Measurements from ENCODE around the gene ZNF10. TPM values are rescaled to one million over a fixed set of nuclear protein-coding genes. Genes with fewer than 3 reads are reported as not detected.

ZNF10 gene
- total RNA-seq, 2 experiments from 2014 or later, result 4.8 to 7.2 TPM

GRCh38 chr12:133165776-133166175 lies 35.3 kb downstream of the ZNF10 start:
- H3K27ac Mint-ChIP-seq, result no peak overlapping the region
- peaks cover 53% of the 10 kb centered on the region for H3K9me3 Mint-ChIP-seq
- DNase-seq, result no peak
- peaks cover 3% of the 10 kb centered on the region for H3K36me3 Mint-ChIP-seq
- H3K4me1 Mint-ChIP-seq, result no peaks in the 10 kb centered on the region
- H3K4me3 Mint-ChIP-seq, result no peak overlapping the region
- no peaks in the 10 kb centered on the region for H3K27me3 Mint-ChIP-seq

GRCh38 chr12:133172491-133172890 lies 42.1 kb downstream of the ZNF10 start:
- no peak for DNase-seq
- H3K4me1 Mint-ChIP-seq, result no peaks in the 10 kb centered on the region
- peaks cover 19% of the 10 kb centered on the region for H3K36me3 Mint-ChIP-seq
- no peaks in the 10 kb centered on the region for H3K27me3 Mint-ChIP-seq
- no peak overlapping the region for H3K4me3 Mint-ChIP-seq
- H3K9me3 Mint-ChIP-seq, result peaks cover 50% of the 10 kb centered on the region
- no peak overlapping the region for H3K27ac Mint-ChIP-seq

- Mint-ChIP-seq H3K9me3 (peaks cover 50% of the 10 kb centered on the region), H3K27ac (no peak overlapping the region), H3K36me3 (peaks cover 22% of the 10 kb centered on the region)
These were observed 44.5 kb downstream of the ZNF10 start for GRCh38 chr12:133174901-133175300.

GRCh38 chr12:133180669-133181068 lies 50.2 kb downstream of the ZNF10 start:
- peaks cover 9% of the 10 kb centered on the region for H3K4me1 Mint-ChIP-seq
- no peak for DNase-seq
- H3K27me3 Mint-ChIP-seq, result no peaks in the 10 kb centered on the region
- peaks cover 55% of the 10 kb centered on the region for H3K9me3 Mint-ChIP-seq
- H3K27ac Mint-ChIP-seq, result no peak overlapping the region
- peaks cover 62% of the 10 kb centered on the region for H3K36me3 Mint-ChIP-seq
- no peak overlapping the region for H3K4me3 Mint-ChIP-seq

More at GRCh38 chr12:133174901-133175300, 44.5 kb downstream of the ZNF10 start:
- no peak overlapping the region for H3K4me3 Mint-ChIP-seq
- no peaks in the 10 kb centered on the region for H3K27me3 Mint-ChIP-seq
- DNase-seq, result no peak
- no peaks in the 10 kb centered on the region for H3K4me1 Mint-ChIP-seq

- DNase-seq, result peak; percentile 91
- H3K9me3 Mint-ChIP-seq, result peaks cover 56% of the 10 kb centered on the region
- peaks cover 68% of the 10 kb centered on the region for H3K36me3 Mint-ChIP-seq
- H3K27me3 Mint-ChIP-seq, result no peaks in the 10 kb centered on the region
- peaks cover 9% of the 10 kb centered on the region for H3K4me1 Mint-ChIP-seq
- H3K27ac Mint-ChIP-seq, result peak within 1 kb of the TSS; percentile 94
- H3K4me3 Mint-ChIP-seq, result peak within 1 kb of the TSS; percentile 98
These were observed 51.0 kb downstream of the ZNF10 start, which contains the start of gene ZNF268 for GRCh38 chr12:133181238-133181959. TSS of gene ZNF268 (plus strand) at chr12:133181495. CDS start at chr12:133181998, 503 bp downstream.

- Mint-ChIP-seq H3K9me3 (peaks cover 78% of the 10 kb centered on the region), H3K36me3 (peaks cover 100% of the 10 kb centered on the region), H3K27me3 (no peaks in the 10 kb centered on the region)
These were observed 59.7 kb downstream of the ZNF10 start for GRCh38 chr12:133190176-133190575.

GRCh38 chr12:133192847-133193246 lies 62.4 kb downstream of the ZNF10 start:
- DNase-seq, result no peak
- Mint-ChIP-seq H3K27ac (no peak overlapping the region), H3K4me3 (no peak overlapping the region), H3K4me1 (no peaks in the 10 kb centered on the region), H3K27me3 (no peaks in the 10 kb centered on the region), H3K9me3 (peaks cover 61% of the 10 kb centered on the region), H3K36me3 (peaks cover 95% of the 10 kb centered on the region)

More at GRCh38 chr12:133190176-133190575, 59.7 kb downstream of the ZNF10 start:
- no peak overlapping the region for H3K27ac Mint-ChIP-seq
- no peak for DNase-seq
- no peak overlapping the region for H3K4me3 Mint-ChIP-seq
- no peaks in the 10 kb centered on the region for H3K4me1 Mint-ChIP-seq

- Mint-ChIP-seq H3K27me3 (peaks cover 5% of the 10 kb centered on the region), H3K27ac (no peak overlapping the region), H3K36me3 (peaks cover 78% of the 10 kb centered on the region), H3K4me3 (no peak overlapping the region), H3K9me3 (peaks cover 59% of the 10 kb centered on the region), H3K4me1 (no peaks in the 10 kb centered on the region)
- DNase-seq, result no peak
These were observed 71.5 kb downstream of the ZNF10 start for GRCh38 chr12:133201888-133202287.

- H3K36me3 Mint-ChIP-seq, result peaks cover 74% of the 10 kb centered on the region
- H3K9me3 Mint-ChIP-seq, result peaks cover 61% of the 10 kb centered on the region
- H3K4me1 Mint-ChIP-seq, result no peaks in the 10 kb centered on the region
- no peak for DNase-seq
- peaks cover 5% of the 10 kb centered on the region for H3K27me3 Mint-ChIP-seq
- H3K4me3 Mint-ChIP-seq, result peak overlapping the region; percentile 47
- H3K27ac Mint-ChIP-seq, result peak overlapping the region; percentile 66
These were observed 72.3 kb downstream of the ZNF10 start for GRCh38 chr12:133202493-133203343.

- Mint-ChIP-seq H3K4me3 (peak overlapping the region; percentile 47), H3K36me3 (peaks cover 74% of the 10 kb centered on the region), H3K27ac (peak overlapping the region; percentile 66), H3K27me3 (peaks cover 5% of the 10 kb centered on the region), H3K9me3 (peaks cover 66% of the 10 kb centered on the region), H3K4me1 (no peaks in the 10 kb centered on the region)
- DNase-seq, result no peak
These were observed 73.2 kb downstream of the ZNF10 start for GRCh38 chr12:133203344-133204263.

- H3K27me3 Mint-ChIP-seq, result peaks cover 5% of the 10 kb centered on the region
- peaks cover 71% of the 10 kb centered on the region for H3K36me3 Mint-ChIP-seq
- peaks cover 67% of the 10 kb centered on the region for H3K9me3 Mint-ChIP-seq
- H3K4me1 Mint-ChIP-seq, result no peaks in the 10 kb centered on the region
- no peak for DNase-seq
- no peak overlapping the region for H3K27ac Mint-ChIP-seq
- no peak overlapping the region for H3K4me3 Mint-ChIP-seq
These were observed 73.8 kb downstream of the ZNF10 start for GRCh38 chr12:133204264-133204603.

- H3K27me3 Mint-ChIP-seq, result peaks cover 5% of the 10 kb centered on the region
- no peak for DNase-seq
- no peak overlapping the region for H3K27ac Mint-ChIP-seq
- H3K9me3 Mint-ChIP-seq, result peaks cover 56% of the 10 kb centered on the region
- H3K36me3 Mint-ChIP-seq, result peaks cover 50% of the 10 kb centered on the region
- no peaks in the 10 kb centered on the region for H3K4me1 Mint-ChIP-seq
- no peak overlapping the region for H3K4me3 Mint-ChIP-seq
These were observed 76.0 kb downstream of the ZNF10 start for GRCh38 chr12:133206390-133206789.

Measured in activated naive CD8-positive, alpha-beta T cell treated with anti-CD3 and anti-CD28 coated beads for 36 hours (primary cell).